ENCODE measurements around the gene NRF1.
"Not testable (repeated sequence)": the region's sequence is repeated elsewhere in the genome, so short reads cannot be mapped to it uniquely, and the experiment has no call there.

NRF1 gene

DNA sequence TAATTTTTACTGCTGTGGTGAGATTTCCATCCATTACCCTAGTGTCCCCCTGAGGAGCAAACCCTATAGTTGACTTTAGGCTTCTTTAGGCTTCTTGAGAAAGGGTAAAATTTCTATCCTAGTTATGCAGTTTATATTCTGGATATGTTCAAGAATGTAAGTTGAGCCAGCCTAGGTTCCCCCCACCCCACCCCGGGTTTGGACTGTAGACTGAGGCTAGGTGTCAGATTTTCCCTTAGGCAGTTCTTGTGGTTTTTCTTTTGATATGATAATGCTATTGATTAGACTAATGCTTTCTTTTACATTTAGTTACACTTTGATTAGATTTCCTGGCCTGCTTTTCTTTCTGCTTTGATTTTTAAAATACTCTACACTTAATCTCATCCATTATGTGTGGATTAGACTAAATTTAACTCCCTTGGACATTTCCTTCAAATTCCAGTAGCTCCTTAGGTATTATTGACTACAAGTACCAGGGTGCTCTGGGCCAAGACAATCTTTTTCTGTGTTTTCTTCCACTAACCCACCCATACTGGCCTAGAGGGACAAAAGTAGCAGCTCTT lies 37.7 kb downstream of the NRF1 start:
- no peak for DNase-seq

GRCh38 chr7:129650056-129650758 lies 38.7 kb downstream of the NRF1 start:
- DNase-seq, result no peak

DNA sequence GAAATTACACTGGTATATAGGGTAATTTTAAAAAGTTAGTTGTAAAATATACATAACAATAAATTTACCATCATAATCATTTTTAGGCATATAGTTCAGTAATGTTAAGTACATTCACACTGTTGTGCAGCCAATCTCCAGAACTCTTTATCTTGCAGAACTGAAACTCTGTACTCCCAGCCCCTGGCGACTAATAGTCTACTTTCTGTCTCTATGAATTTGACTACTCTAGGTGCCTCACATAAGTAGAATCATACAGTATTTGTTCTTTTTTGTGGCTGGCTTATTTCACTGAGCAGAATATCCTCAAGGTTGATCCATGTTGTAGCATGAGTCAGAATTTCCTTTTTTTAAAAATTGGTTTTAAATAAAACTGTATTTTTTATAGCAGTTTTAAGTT lies 41.4 kb downstream of the NRF1 start:
- no peak for DNase-seq

- DNase-seq, result no peak
These were observed 44.3 kb downstream of the NRF1 start for GRCh38 chr7:129655811-129656210.

DNA sequence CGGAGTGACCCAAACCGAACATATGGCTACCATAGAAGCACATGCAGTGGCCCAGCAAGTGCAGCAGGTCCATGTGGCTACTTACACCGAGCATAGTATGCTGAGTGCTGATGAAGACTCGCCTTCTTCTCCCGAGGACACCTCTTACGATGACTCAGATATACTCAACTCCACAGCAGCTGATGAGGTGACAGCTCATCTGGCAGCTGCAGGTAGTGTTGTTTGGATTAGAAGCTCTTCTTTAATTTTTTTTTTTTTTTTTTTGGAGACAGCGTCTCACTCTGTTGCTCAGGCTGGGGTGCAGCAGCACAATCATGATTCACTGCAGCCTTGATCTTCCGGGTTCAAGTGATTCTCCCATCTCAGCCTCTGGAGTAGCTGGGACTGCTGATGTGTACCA lies 45.8 kb downstream of the NRF1 start:
- DNase-seq, result no peak

DNA sequence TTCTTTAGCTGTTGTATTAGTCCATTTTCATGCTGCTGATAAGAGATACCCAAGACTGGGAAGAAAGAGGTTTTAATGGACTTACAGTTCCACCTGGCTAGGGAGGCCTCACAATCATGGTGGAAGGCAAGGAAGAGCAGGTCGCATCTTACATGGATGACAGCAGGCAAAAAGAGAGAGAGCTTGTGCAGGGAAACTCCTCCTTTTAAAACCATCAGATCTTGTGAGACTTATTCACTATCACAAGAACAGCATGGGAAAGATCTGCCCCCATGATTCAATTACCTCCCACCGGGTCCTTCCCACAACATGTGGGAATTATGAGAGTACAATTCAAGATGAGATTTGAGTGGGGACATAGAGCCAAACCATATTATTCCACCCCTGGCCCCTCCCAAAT lies 48.4 kb downstream of the NRF1 start:
- not testable (repeated sequence) for DNase-seq

GRCh38 chr7:129661645-129662182 lies 50.2 kb downstream of the NRF1 start:
- no peak for DNase-seq

DNA sequence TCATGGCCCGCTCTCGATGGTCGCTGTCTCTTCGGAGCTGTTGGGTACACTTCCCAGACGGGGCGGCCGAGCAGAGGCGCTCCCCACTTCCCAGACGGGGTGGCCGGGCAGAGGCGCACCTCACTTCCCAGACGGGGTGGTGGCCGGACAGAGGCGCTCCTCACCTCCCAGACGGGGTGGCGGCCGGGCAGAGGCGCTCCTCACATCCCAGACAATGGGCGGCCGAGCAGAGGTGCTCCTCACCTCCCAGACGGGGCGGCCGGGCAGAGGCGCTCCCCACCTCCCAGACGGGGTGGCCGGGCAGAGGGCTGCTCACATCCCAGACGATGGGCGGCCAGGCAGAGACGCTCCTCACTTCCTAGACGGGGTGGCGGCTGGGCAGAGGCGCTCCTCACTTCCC lies 51.7 kb downstream of the NRF1 start:
- DNase-seq, result not testable (repeated sequence)

DNA sequence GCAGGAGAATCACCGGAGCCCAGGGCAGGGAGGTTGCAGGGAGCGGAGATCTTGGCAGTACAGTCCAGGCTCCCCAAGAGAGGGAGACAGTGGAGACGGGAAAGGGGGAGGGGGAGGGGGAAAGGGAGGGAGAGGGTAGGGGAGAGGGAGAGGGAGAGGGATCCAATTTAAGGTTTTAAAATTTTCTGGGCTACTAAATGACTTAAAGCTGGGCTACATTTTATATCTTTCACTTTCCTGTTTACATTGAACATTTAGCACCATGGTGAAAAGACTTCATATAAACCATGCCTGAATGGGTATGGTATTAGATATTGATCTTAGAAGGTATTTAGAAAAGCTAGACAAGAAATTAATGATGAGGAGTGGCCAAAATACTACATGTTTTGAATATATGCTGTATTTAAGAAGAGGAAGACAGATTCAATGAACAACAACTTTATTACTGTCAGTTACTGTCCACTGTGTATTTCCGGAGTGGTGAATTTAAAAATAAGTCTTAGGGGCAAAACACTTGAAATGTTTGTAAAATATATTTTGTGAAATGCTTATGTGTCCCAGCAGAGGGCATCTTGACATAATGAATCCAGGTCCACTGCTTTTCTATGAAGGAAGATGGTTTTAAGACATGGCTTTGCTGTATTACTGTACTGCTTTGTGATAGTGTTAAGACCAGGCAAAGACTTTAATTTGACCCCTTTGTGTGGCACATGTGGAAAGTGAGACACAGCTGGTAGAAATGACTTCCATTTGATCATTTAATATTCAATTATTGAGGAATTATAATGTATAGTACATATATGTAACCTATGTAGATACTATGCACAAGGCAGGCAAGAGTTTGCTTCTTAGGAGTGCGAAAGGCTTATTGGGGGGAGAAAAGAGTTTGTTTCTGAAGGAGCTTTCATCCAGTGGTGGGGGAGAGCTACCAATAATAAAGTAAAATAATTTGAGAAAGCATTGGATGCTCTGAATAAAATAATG lies 52.8 kb downstream of the NRF1 start:
- peak; percentile 72 for DNase-seq

- DNase-seq, result peak; percentile 98
These were observed 53.5 kb downstream of the NRF1 start for GRCh38 chr7:129665013-129665401.

GRCh38 chr7:129667116-129667515 lies 55.6 kb downstream of the NRF1 start:
- DNase-seq, result no peak

DNA sequence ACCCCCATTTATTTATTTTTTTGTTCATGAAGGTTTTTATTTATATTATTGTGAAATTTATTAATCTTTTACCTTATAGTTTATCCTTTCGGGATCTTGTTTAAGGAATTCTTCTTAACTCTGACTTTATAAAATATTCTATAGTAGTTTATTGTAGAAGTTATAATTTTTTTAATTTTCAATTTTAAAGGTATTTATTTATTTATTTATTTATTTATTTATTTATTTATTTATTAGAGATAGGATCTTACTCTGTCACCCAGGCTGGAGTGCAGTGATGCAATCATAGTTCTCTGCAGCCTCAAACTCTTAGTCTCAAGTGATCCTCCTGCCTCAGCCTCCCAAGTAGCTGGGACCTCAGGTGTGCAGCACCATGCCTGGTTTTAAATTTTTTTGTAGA lies 56.0 kb downstream of the NRF1 start:
- no peak for DNase-seq

DNA sequence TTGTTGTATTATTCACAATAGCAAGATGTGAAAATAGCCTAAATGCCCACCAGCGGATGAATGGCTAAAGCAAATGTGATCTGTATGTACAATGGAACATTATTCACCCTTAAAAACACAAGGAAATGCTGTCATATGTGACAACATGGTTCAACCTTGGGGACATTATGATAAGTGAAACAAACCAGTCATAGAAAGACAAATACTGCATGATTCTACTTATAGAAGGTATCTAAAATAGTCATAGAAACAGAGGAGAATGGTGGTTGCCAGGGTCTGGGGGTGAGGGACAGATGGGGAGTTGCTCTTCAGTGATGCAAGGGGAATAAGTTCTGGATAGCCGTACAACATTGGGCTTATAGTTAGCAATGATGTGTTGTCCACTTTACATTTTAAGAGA lies 58.4 kb downstream of the NRF1 start:
- DNase-seq, result no peak

GRCh38 chr7:129670656-129671055 lies 59.1 kb downstream of the NRF1 start:
- DNase-seq, result peak; percentile 45

DNA sequence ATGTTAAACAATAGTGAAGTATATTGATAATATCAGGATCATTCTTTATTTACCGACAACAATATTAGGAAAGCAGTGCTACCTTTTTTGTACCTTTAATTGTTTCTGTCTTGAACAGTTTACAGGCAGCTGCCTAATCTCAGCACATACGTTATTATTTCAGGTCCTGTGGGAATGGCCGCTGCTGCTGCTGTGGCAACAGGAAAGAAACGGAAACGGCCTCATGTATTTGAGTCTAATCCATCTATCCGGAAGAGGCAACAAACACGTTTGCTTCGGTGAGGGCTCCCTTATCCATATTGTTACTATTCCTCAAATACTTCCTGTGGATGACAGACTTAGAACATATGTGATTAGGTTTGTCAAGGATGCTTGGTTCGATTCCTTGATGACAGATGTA lies 59.7 kb downstream of the NRF1 start:
- DNase-seq, result no peak

- DNase-seq, result not testable (repeated sequence)
These were observed 63.0 kb downstream of the NRF1 start for GRCh38 chr7:129674475-129674874.

DNA sequence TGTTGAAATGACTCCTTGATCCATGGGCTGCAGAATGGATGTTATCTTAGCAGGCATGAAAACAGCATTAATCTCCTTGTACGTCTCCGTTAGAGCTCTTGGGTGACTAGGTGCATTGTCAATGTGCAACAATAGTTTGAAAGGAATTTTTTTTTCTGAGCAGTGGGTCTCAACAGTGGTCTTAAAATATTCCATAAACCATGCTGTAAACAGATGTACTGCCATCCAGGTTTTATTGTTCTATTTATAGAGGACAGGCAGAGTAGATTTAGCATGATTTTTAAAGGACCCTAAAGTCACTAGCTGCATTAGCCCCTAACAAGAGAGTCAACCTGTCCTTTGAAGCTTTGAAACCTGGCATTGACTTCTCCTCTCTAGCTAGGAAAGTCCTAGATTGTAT lies 64.0 kb downstream of the NRF1 start:
- no peak for DNase-seq

DNA sequence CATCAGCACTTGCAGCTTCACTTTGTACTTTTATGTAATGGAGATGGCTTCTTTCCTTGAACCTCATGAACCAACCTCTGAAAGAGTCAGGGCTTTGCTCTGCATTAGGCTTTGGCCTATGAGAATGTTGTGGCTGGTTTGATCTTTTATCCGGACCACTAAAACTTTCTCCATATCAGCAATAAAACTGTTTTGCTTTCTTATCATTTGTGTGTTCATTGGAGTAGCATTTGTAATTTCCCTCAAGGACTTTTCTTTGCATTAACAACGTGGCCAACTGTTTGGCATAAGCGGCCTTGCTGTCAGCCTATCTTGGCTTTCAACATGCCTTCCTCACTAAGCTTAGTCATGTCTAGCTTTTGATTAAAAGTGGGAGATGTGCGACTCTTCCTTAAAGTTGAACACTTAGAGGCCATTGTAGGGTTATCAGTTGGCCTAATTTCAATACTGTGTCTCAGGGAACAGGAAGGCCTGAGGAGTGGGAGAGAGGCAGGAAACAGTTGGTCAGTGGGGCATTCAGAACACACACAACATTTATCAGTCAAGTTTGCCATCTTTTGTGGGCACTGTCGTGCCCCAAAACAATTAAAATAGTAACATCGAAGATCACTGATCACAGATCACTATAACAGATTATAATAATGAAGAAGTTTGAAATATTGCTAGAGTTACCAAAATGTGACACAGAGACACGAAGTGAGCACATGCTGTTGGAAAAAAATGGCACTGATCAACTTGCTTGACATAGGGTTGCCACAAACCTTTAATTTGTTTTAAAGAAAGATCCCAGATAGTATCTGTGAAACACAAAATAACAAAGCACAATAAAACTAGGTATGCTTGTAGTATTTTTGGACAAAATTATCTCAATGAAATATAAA lies 64.7 kb downstream of the NRF1 start:
- no peak for DNase-seq

DNA sequence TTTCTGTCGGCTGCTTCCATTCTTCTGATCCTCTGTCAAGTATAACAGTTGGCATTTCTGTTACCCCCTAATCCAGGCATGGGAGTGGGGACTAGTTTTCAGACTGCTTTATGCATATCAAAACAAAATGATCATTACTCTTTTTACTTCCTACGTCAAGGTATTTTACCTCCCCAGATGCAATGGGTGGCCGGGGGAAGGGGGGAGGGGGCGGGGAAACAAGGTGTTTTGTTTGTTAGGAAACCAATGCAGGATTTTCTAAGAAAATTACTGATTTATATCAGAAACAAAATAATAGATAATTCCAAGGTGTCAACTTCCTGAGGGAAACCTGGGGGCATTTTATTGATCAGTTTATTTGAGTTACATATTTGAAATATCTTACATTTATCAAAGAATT lies 66.3 kb downstream of the NRF1 start:
- no peak for DNase-seq

GRCh38 chr7:129678606-129679005 lies 67.1 kb downstream of the NRF1 start:
- no peak for DNase-seq

GRCh38 chr7:129680400-129680799 lies 68.9 kb downstream of the NRF1 start:
- no peak for DNase-seq

- DNase-seq, result peak; percentile 22
These were observed 73.3 kb downstream of the NRF1 start for GRCh38 chr7:129684777-129685176.

All from fibroblast of skin of abdomen (primary cell).